Left lung (tissue), 10 donors: Measurements from ENCODE around the gene HSD17B8. TPM values are rescaled to one million over a fixed set of nuclear protein-coding genes. Genes with fewer than 3 reads are reported as not detected.

ENCODE experiments used
- ATAC-seq: fragments of 200-7000 bp; cut with Tn5 transposase; one replicate; pipeline ENCODE4 v1.9.1; 2020; ENCODE audit warnings: moderate library complexity
- DNase-seq, 4 donors: peaks; one replicate each; pipeline ENCODE4 v3.0.0-alpha.2; 2013 to 2020
- H3K27ac ChIP-seq, 2 donors: fragments of 200-600 bp; sonication (generic) in 1 of 2; one replicate each; pipeline versions ENCODE4 v1.5.0 to v1.8.0; 2020 to 2021
- H3K27me3 ChIP-seq, 2 donors: fragments of 200-600 bp; sonication (generic) in 1 of 2; one replicate each; pipeline versions ENCODE4 v1.5.0 to v1.8.0; 2020 to 2021
- H3K36me3 ChIP-seq, 2 donors: fragments of 200-600 bp; sonication (generic) in 1 of 2; one replicate each; pipeline versions ENCODE4 v1.5.0 to v1.8.0; 2020 to 2021
- H3K4me1 ChIP-seq, 2 donors: fragments of 200-600 bp; one replicate each; pipeline ENCODE4 v1.8.0; 2021
- H3K4me3 ChIP-seq, 2 donors: fragments of 200-600 bp; sonication (generic) in 1 of 2; one replicate each; pipeline versions ENCODE4 v1.5.0 to v1.8.0; 2020 to 2021; ENCODE audit warnings: mild to moderate bottlenecking in 1 of 2
- H3K9me3 ChIP-seq, 2 donors: fragments of 200-600 bp; sonication (generic) in 1 of 2; one replicate each; pipeline versions ENCODE4 v1.5.0 to v1.8.0; 2020 to 2021
- CTCF ChIP-seq, 2 donors: fragments of 200-600 bp; sonication (generic) in 1 of 2; IDR thresholded peaks; one replicate each; pipeline versions ENCODE4 v1.5.0 to v1.8.0; 2021; ENCODE audit warnings: antibody characterized with exemption in 2 of 2
- intact Hi-C, 2 donors: fragments of 100-400 bp; cut with DNase I; formaldehyde crosslinking; loops; one replicate each; pipeline versions ENCODE4 v1.11.2 to v1.14.2; 2022
- polyA plus RNA-seq, 6 donors: library from polyadenylated mRNA; unstranded; fragments of 120-200 nt; gene quantifications; one replicate each; pipeline ENCODE4 v1.2.1, GENCODE V29; 2013; ENCODE audit not compliant: insufficient read length in 6 of 6
- total RNA-seq, 2 donors: library from RNA; stranded (reverse); fragmentation: NEBNext Ultra II Directional; extraction: Animal tissue kit (Norgen Biotek cat#: 25700); gene quantifications; one replicate each; pipeline ENCODE4 v1.2.1, GENCODE V29; 2021
- donor health status: DM: no; HTN: yes; CAD: no.
- donor health status: DM: no; HTN: no; CAD: no.

Gene HSD17B8
- total and polyA plus RNA-seq, 8 donors: 13.5 to 27.0 (median 20.8) TPM

GRCh38 chr6:33194431-33194979 is 9.9 kb upstream of the HSD17B8 start:
- peaks cover 24 to 41% of the 10 kb centered on the region in 2 donors for H3K27me3 ChIP-seq
- peaks cover 27 to 44% of the 10 kb centered on the region in 2 donors for H3K4me1 ChIP-seq
- H3K4me3 ChIP-seq: no peak overlapping the region
- H3K9me3 ChIP-seq: no peaks in the 10 kb centered on the region
- no peak overlapping the region for H3K27ac ChIP-seq
- ATAC-seq (no peak), DNase-seq (no peak)
- peaks cover 0 to 39% of the 10 kb centered on the region in 2 donors for H3K36me3 ChIP-seq
- intact Hi-C loops: no loop called here
- no peak for TF ChIP-seq CTCF (IDR thresholded peaks at IDR 0.05)

- Histone ChIP-seq H3K9me3 (no peaks in the 10 kb centered on the region), H3K27ac (no peak overlapping the region), H3K4me3 (no peak overlapping the region), H3K4me1 (peaks cover 27 to 46% of the 10 kb centered on the region in 2 donors), H3K36me3 (peaks cover 0 to 39% of the 10 kb centered on the region in 2 donors), H3K27me3 (peaks cover 22 to 32% of the 10 kb centered on the region in 2 donors)
- no peak for TF ChIP-seq CTCF (IDR thresholded peaks at IDR 0.05)
- DNase-seq (no peak), ATAC-seq (no peak)
- intact Hi-C loops: no loop called here
Measured at GRCh38 chr6:33195304-33196165, 8.9 kb upstream of the HSD17B8 start.

GRCh38 chr6:33197431-33198048 is 6.9 kb upstream of the HSD17B8 start:
- ATAC-seq: peak; percentile 58
- H3K4me3 ChIP-seq: no peak overlapping the region

DNA sequence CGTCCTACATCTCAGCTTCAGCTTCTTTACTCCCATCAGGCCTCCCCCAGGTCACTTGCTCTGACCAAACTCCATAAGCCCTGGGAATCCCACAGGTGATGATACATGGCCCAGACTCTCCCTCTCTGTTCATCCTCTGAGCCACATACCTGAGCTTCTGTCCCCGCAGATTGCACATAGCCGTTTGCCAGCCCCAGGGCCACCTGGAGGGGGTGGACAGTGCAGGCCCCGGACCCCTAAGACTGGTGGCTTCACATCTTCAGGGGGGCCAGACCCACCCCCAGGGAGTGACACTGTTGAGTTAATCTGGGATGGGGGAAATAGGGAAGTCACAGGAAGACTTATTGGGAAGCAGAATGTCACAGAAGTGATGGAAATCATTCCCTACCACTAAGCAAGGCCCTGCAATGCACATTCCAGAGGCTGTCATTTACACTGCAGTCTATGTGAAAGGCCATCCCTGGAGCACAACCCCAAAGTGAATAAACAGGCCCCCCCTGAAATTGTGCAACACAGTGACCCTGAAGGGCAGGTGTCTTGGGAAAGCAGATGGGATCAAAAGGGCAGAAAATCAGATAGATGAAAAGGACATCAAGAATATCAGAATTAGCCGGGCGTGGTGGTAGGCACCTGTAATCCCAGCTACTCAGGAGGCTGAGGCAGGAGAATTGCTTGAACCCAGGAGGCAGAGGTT is 6.1 kb upstream of the HSD17B8 start:
- TF ChIP-seq CTCF (IDR thresholded peaks at IDR 0.05): no peak
- Histone ChIP-seq H3K27ac (no peak overlapping the region), H3K4me1 (peaks cover 32 to 52% of the 10 kb centered on the region in 2 donors), H3K36me3 (peaks cover 0 to 58% of the 10 kb centered on the region in 2 donors), H3K9me3 (no peaks in the 10 kb centered on the region), H3K27me3 (peaks cover 0 to 5% of the 10 kb centered on the region in 2 donors), H3K4me3 (no peak overlapping the region)
- ATAC-seq: no peak
- intact Hi-C loops: no loop called here
- DNase-seq: no peak

More at GRCh38 chr6:33197431-33198048, 6.9 kb upstream of the HSD17B8 start:
- Histone ChIP-seq H3K27me3 (peaks cover 5 to 12% of the 10 kb centered on the region in 2 donors), H3K36me3 (peaks cover 0 to 51% of the 10 kb centered on the region in 2 donors), H3K27ac (no peak overlapping the region), H3K9me3 (no peaks in the 10 kb centered on the region), H3K4me1 (peaks cover 36 to 52% of the 10 kb centered on the region in 2 donors)
- peak in 3 of 4 donors; percentile 41 to 69 (median 57) for DNase-seq
- peak; percentile 46 to 71 for TF ChIP-seq CTCF (IDR thresholded peaks at IDR 0.05)
- intact Hi-C loops: no loop called here
